NCI-H748 (cell line): ENCODE measurements around the gene NEFH.
"Not testable (repeated sequence)": the region's sequence is repeated elsewhere in the genome, so short reads cannot be mapped to it uniquely, and the experiment has no call there.

Experiments used
- DNase-seq: peaks from one replicate; lab custom pipeline; 2025; ENCODE audit not compliant: unreplicated experiment; lab: John Stamatoyannopoulos, UW

NEFH gene

GRCh38 chr22:29463629-29464028 lies 16.4 kb upstream of the NEFH start:
- DNase-seq: no peak

GRCh38 chr22:29464581-29464980 lies 15.4 kb upstream of the NEFH start:
- no peak for DNase-seq

GRCh38 chr22:29469755-29470154 lies 10.3 kb upstream of the NEFH start:
- peak; percentile 26 for DNase-seq

GRCh38 chr22:29470159-29470855 lies 9.7 kb upstream of the NEFH start:
- DNase-seq: peak; percentile 69

- DNase-seq: no peak
These were observed 7.0 kb upstream of the NEFH start for GRCh38 chr22:29473001-29473400.

GRCh38 chr22:29475550-29475949 lies 4.5 kb upstream of the NEFH start:
- DNase-seq: no peak

- DNase-seq: no peak
These were observed 3.9 kb upstream of the NEFH start for GRCh38 chr22:29476116-29476515.

GRCh38 chr22:29477723-29478318 lies 2.2 kb upstream of the NEFH start:
- no peak for DNase-seq

GRCh38 chr22:29478326-29479276 lies 1.4 kb upstream of the NEFH start:
- no peak for DNase-seq

- no peak for DNase-seq
These were observed 169 bp downstream of the NEFH start for GRCh38 chr22:29480262-29480511.

GRCh38 chr22:29480512-29481264 lies 670 bp downstream of the NEFH start:
- DNase-seq: peak; percentile 44

- no peak for DNase-seq
These were observed 1.4 kb downstream of the NEFH start for GRCh38 chr22:29481265-29482000.

GRCh38 chr22:29482253-29482652 lies 2.2 kb downstream of the NEFH start:
- DNase-seq: no peak

- no peak for DNase-seq
These were observed 2.7 kb downstream of the NEFH start for GRCh38 chr22:29482726-29483125.

GRCh38 chr22:29483254-29483653 lies 3.2 kb downstream of the NEFH start:
- DNase-seq: no peak

GRCh38 chr22:29484642-29485041 lies 4.6 kb downstream of the NEFH start:
- DNase-seq: no peak

- DNase-seq: no peak
These were observed 5.4 kb downstream of the NEFH start for GRCh38 chr22:29485448-29485847.

- no peak for DNase-seq
These were observed 7.5 kb downstream of the NEFH start for GRCh38 chr22:29487426-29487986.

GRCh38 chr22:29489127-29489780 lies 9.2 kb downstream of the NEFH start:
- DNase-seq: not testable (repeated sequence)

GRCh38 chr22:29491012-29491411 lies 11.0 kb downstream of the NEFH start:
- DNase-seq: no peak
